Measurements from ENCODE around the gene REV3L. TPM values are rescaled to one million over a fixed set of nuclear protein-coding genes. Genes with fewer than 3 reads are reported as not detected.

Gene REV3L
- total and polyA plus RNA-seq, 4 donors: 8.8 to 91.4 (median 19.8) TPM

GRCh38 chr6:111274593-111275217 is 208.3 kb downstream of the REV3L start:
- H3K27ac ChIP-seq (ENCODE audit: low read depth in 1 of 2, low read length in 1 of 2): no peak overlapping the region
- WGBS, 2 donors: 98% methylated on average over 3 of the region's 3 CpGs
- no peak overlapping the region for H3K9ac ChIP-seq (ENCODE audit: insufficient read depth in 1 of 2, low read length in 2 of 2)
- TF ChIP-seq CTCF (IDR thresholded peaks at IDR 0.05; ENCODE audit: control extremely low read depth, extremely low read depth): no peak
- peaks cover 10 to 44% (median 36%) of the 10 kb centered on the region in 4 donors for H3K36me3 ChIP-seq (ENCODE audit: control insufficient read depth in 4 of 4, insufficient read depth in 4 of 4, low read length in 4 of 4)
- no peaks in the 10 kb centered on the region for H3K4me1 ChIP-seq (ENCODE audit: control insufficient read depth in 5 of 5, insufficient read depth in 5 of 5, low read length in 5 of 5)
- ATAC-seq (ENCODE audit: insufficient read depth, low FRiP score): no peak
- peak in 2 of 3 donors; percentile 25 to 35 for DNase-seq
- H3K27me3 ChIP-seq (ENCODE audit: control insufficient read depth in 3 of 3, insufficient read depth in 3 of 3, low read length in 2 of 3): no peaks in the 10 kb centered on the region
- H3K4me3 ChIP-seq: no peak overlapping the region
- H3K9me3 ChIP-seq (ENCODE audit: control insufficient read depth in 4 of 4, insufficient read depth in 3 of 4, low read length in 3 of 4): peaks cover 0 to 23% (median 4%) of the 10 kb centered on the region in 4 donors

- Histone ChIP-seq H3K36me3 (ENCODE audit: control insufficient read depth in 4 of 4, insufficient read depth in 4 of 4, low read length in 4 of 4) (peaks cover 15 to 27% (median 25%) of the 10 kb centered on the region in 4 donors), H3K27me3 (ENCODE audit: control insufficient read depth in 3 of 3, insufficient read depth in 3 of 3, low read length in 2 of 3) (no peaks in the 10 kb centered on the region), H3K27ac (ENCODE audit: low read depth in 1 of 2, low read length in 1 of 2) (no peak overlapping the region), H3K9ac (ENCODE audit: insufficient read depth in 1 of 2, low read length in 2 of 2) (no peak overlapping the region), H3K4me3 (no peak overlapping the region), H3K4me1 (ENCODE audit: control insufficient read depth in 5 of 5, insufficient read depth in 5 of 5, low read length in 5 of 5) (no peaks in the 10 kb centered on the region), H3K9me3 (ENCODE audit: control insufficient read depth in 4 of 4, insufficient read depth in 3 of 4, low read length in 3 of 4) (peaks cover 0 to 15% (median 4%) of the 10 kb centered on the region in 4 donors)
- TF ChIP-seq CTCF (IDR thresholded peaks at IDR 0.05; ENCODE audit: control extremely low read depth, extremely low read depth): no peak
- WGBS, 2 donors: 98% methylated on average over 4 of the region's 4 CpGs
- DNase-seq (no peak), ATAC-seq (ENCODE audit: insufficient read depth, low FRiP score) (no peak)
Measured at GRCh38 chr6:111270121-111270520, 212.9 kb downstream of the REV3L start.

- no peak overlapping the region for H3K4me3 ChIP-seq
- H3K27ac ChIP-seq (ENCODE audit: low read depth in 1 of 2, low read length in 1 of 2): no peak overlapping the region
- no peak for ATAC-seq (ENCODE audit: insufficient read depth, low FRiP score)
- TF ChIP-seq CTCF (IDR thresholded peaks at IDR 0.05; ENCODE audit: control extremely low read depth, extremely low read depth): no peak
- H3K27me3 ChIP-seq (ENCODE audit: control insufficient read depth in 3 of 3, insufficient read depth in 3 of 3, low read length in 2 of 3): no peaks in the 10 kb centered on the region
- no peaks in the 10 kb centered on the region for H3K4me1 ChIP-seq (ENCODE audit: control insufficient read depth in 5 of 5, insufficient read depth in 5 of 5, low read length in 5 of 5)
- peaks cover 13 to 27% (median 20%) of the 10 kb centered on the region in 4 donors for H3K36me3 ChIP-seq (ENCODE audit: control insufficient read depth in 4 of 4, insufficient read depth in 4 of 4, low read length in 4 of 4)
- H3K9ac ChIP-seq (ENCODE audit: insufficient read depth in 1 of 2, low read length in 2 of 2): no peak overlapping the region
- no peak for DNase-seq
- peaks cover 0 to 12% (median 3%) of the 10 kb centered on the region in 4 donors for H3K9me3 ChIP-seq (ENCODE audit: control insufficient read depth in 4 of 4, insufficient read depth in 3 of 4, low read length in 3 of 4)
- WGBS, 2 donors: 96 to 100% methylated on average over 1 of the region's 1 CpG
Measured at GRCh38 chr6:111269401-111269970, 213.5 kb downstream of the REV3L start.

All from lung (tissue), 12 donors.